Gastrocnemius medialis (tissue), 4 donors: Measurements from ENCODE around the gene EML5.

Experiments
- CTCF ChIP-seq, 5 experiments: fragments of 450-650 bp in 3 of 5; fragments of 200-600 bp in 2 of 5; sonication (generic) in 2 of 5; IDR thresholded peaks in 4 of 5; conservative IDR thresholded peaks in 1 of 5; 1 replicate in 4 of 5; 2 replicates in 1 of 5; pipeline ENCODE4 v1.5.1; 2016 to 2019; ENCODE audit warnings: antibody characterized with exemption in 5 of 5, mild to moderate bottlenecking in 3 of 5, moderate library complexity in 3 of 5
- POLR2A ChIP-seq, 2 donors: fragments of 450-650 bp; IDR thresholded peaks; one replicate each; pipeline ENCODE4 v1.6.1; 2017; ENCODE audit warnings: antibody characterized with exemption in 2 of 2, mild to moderate bottlenecking in 2 of 2, moderate library complexity in 2 of 2

DNA sequence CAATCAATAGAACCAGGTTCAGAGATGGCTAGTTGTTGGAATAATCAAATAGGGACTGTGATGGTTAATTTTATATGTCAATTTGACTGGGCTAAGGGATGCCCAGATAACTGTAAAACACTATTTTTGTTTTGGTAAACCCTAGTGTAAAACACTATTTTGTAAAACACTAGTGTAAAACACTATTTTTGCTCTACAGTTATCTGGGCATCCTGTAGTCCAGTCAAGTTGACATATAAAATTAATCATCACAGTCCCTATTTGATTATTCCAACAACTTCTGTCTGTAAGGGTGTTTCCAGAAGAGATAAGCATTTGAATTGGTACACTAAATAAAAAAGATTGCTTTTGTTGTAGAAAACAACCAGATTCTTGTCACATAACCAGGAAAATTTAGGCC, 15.6 kb upstream of the EML5 start:
- TF ChIP-seq POLR2A (IDR thresholded peaks at IDR 0.05) (no peak), CTCF (IDR thresholded peaks at IDR 0.05 in 4 of 5, conservative IDR thresholded peaks at IDR 0.05 in 1 of 5) (no peak)
